UCSD-AML1 (cell line): ENCODE measurements around the gene RPS19.

Experiments used
- DNase-seq: peaks from one replicate; lab custom pipeline; 2025; ENCODE audit not compliant: unreplicated experiment; lab: John Stamatoyannopoulos, UW

The RPS19 gene

DNA sequence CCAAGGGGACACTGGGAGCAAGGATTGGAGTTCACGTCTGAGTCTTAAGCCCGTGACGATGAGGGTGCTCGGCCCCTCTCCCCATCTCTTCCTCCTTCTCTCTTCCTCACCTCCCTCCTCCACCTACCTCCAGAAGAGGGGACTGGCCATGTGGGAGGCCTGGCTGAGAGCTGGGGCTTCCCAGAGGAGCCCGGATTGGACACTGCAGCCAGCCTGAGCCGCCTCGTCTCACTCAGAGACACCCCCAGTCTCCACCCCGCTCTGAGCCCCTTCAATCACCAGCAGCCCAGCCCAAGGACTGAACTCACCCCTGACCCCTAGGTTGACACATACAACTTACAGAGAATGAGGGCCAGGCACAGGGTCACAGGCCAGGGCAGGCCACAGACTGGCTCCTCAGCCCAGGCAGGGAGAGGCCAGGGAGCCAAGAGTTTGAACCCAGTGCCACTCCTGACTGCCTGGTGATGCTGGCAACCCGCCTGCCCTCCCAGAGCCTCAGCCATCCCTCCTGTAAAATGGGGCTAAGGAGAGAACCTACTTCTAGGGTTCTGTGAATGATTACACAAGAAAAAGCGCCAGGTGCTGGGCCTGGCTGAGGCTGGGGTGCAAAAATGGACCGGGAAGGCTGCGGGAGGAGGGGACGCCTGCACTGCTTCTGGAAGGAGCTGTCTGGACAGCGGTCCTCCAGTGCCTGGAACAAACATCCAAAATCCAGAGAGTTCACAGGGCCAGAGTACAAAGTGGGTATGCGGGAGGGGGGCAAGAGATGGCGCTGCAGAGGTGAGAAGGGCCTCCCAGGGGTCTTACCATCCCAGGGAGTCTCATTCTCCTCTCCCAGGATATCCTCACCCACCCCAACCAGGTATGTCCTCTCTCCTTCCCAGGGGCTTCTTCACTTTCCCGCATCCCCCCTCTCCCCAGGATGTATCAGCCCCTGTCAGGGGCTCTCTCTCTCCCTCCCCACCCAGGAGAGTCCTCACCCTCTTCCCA is 18.2 kb downstream of the RPS19 start:
- peak; percentile 72 for DNase-seq

DNA sequence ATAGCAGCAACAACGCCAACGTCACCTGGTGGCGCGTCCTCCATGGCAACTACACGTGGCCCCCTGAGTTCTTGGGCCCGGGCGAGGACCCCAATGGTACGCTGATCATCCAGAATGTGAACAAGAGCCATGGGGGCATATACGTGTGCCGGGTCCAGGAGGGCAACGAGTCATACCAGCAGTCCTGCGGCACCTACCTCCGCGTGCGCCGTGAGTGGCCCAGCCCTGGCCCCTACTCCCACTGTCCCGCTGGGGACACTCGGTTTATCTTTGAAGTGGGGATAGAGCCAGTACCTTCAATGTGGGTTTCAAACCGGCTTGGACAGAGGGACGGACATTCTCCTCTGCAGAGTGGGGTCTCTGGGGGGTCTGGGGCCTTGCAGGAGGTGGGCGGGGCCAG is 19.0 kb downstream of the RPS19 start:
- DNase-seq: no peak

DNA sequence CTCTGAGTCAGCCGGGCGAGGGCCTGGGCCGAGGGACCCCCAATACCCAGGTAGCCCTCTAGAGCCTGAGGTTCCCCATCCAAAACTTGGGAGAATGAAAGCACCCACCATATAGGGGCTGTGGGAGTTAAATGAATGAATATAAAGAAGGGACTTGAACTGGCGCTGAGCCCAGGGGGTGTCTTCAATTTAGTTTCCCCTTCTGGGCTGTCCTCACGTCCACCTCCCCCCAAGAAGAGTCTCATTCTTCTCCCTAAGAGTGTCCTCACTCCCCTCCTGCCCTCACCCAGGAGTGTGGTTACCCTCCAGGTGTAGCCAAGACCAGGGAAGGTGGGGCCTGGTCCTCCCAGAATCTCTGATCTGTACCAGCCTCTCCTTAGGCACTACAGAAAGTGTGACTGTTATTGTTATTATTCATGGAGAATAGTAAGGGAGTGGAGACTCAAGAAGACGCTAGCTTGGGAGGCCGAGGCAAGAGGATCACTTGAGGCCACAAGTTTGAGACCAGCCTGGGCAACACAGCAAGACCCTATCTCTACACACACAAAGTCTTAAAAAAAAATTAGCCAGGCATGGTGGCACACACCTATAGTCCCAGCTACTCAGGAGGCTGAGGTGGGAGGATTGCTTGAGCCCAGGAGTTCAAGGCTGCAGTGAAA is 19.7 kb downstream of the RPS19 start:
- no peak for DNase-seq

DNA sequence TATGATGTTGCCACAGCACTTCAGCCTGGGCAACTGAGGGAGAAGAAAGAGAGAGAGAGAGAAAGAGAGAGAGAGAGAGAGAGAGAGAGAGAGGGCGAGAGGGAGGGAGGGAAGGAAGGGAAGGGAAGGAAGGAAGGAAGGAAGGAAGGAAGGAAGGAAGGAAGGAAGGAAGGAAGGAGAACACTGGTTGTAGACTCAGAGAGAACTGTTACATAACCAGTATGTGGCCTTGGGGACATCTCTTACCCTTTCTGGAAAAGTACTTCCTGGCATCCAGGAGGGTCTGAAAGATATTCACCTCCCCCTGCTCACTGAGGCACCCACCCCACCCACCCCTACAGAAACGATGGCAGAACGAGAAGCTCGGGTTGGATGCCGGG is 20.3 kb downstream of the RPS19 start:
- DNase-seq: no peak

DNA sequence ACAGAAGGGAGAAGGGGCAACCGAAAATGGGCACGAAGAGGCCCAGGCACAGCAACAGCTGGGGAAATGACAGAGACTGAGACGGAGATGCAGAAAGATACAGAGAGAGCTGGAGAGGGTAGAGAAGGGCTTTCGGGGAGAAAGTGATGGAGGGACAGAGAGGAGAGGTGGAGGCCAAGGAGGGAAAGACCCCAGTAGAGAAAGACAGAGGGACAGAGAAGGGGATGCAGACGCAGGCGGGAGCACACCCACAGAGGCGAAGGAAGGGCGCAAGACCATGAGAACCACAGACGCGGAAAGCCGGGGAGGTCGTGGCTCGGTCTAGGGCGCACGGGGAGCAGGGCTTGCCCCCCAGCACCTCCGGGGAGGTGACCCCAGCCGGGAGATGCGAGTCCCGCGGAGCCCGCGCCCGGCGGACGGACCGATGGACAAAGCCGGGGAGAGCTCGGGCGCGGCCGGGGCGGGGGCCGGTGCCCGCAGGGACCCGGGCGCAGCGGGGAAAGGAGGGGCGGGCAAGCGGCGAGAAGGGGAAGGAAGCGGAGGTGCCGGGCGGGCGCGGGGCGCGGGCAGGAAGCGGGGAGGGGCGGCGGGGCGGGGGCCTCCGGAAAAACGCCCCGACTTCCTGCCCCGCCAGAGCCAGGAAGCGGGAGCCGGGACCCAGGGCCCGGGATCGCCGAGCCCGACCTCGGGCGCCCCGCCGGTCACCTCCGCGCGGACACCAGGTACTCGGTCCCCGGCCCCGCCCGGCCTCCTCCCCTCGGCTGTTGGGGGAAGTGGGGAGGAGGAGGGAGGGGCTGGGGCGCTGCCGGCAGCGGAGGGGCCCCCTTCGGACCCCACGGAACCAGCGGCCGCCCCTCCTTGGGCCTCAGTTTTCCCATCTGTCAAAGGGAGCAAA is 22.8 kb downstream of the RPS19 start, which contains the start of gene ARHGEF1:
ARHGEF1 (plus strand) TSS at position 617 of the 895 bp plus-strand sequence. CDS start 4,899 bp downstream, outside the sequence.
- peak; percentile 84 for DNase-seq

DNA sequence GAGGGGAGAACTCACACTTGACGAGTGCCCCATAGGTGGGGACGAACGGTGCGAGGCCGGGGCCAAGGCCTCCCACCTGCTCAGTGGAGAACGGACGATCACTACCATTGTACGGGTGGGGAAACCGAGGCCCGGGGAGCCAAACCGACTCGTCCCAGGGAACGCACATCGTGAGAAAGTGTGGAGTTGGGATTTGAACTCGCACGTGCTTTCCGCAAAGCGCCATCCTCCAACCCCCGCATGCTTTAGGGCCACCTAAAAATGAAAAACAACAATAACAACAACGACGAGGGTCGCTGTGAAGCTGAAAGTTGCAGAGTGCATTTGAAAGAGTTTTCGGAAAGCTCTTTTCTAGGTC is 23.4 kb downstream of the RPS19 start:
- DNase-seq: no peak

DNA sequence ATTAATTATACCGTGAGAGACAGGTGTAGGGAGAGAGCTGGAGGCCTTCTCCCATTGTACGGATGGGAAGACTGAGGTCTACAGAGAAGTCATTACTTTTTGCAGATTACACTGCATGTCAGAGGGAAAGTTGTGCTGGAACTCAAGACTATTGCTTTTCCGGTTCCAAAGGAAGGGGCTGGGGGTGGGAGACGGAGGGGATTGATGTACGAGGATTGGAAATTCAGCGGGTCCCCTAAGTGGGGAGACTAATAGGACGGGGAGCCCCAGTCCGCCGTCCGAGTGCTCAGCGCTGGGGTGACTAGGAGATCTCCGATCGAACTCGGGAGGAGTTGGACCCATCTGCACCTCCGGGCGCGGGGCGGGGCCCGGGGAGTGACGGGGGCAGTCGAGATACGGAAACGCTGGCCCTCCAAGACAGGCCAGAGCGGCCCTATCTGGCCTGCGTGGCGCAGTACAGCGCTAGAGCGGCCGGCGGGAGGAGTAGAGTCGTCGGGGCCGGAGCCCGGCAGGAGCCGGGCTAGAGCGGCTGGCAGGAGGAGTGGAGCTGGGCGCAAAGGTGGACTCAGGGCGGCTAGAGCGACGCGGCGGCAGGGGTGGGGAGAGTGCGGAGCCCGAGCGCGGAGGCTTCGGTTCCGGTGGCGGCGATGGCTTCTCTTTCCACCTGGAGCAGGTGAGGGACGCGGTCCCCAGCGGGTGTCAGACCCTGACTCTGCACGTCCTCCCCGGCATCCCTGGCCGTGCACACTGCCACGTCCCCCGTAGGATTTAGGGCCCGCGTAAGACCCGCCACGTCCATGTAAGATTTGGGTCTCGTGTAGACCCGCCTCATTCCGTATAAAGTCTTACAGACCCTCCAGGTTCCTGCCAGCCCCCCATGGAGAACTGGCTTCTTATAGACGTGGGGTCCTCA is 24.0 kb downstream of the RPS19 start:
- DNase-seq: peak; percentile 97

DNA sequence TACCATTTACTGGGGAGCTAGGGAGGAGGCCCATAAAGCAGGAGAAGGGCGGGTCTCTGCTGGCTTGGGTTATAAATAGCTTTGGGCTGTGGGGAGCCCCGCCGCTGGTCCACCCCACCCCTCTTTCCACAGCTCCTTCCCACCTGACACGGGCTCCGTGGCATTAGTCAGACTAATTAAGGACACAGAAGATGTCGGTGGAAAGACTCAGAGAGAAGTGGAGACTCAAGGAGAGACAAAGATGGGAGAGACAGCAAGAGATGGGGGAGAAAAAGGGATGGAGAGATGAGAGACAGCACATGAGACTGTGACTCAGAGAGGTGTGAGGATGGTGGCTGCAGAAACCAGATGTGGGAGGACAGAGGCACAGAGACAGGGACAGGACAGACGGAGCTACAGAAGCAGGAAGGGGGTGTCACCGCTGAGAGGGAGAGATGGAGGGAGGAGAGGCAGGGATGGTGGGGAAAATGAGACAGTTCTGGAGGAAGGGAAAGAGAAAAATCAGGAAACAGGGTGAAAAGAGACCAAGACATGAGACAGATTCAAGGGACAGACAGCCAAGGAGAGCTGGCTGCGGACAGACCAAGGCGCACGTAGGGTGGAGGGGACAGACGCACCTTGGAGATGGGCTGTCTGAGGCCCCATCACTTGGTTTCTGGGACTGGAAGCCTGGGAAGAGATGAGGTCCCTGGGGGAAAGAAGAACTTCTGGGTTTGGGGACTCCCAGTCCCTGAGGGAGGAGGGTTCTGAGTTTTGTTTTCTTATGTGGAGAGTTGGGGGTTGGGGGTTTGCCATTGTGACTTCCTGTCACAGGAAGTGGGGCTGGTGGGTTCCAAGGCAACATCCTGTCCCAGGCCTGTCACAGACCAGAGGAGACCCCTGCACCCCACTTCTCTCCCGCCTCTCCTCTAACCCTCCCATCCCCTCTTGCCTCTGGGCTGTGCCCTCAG is 27.0 kb downstream of the RPS19 start:
- peak; percentile 75 for DNase-seq

DNA sequence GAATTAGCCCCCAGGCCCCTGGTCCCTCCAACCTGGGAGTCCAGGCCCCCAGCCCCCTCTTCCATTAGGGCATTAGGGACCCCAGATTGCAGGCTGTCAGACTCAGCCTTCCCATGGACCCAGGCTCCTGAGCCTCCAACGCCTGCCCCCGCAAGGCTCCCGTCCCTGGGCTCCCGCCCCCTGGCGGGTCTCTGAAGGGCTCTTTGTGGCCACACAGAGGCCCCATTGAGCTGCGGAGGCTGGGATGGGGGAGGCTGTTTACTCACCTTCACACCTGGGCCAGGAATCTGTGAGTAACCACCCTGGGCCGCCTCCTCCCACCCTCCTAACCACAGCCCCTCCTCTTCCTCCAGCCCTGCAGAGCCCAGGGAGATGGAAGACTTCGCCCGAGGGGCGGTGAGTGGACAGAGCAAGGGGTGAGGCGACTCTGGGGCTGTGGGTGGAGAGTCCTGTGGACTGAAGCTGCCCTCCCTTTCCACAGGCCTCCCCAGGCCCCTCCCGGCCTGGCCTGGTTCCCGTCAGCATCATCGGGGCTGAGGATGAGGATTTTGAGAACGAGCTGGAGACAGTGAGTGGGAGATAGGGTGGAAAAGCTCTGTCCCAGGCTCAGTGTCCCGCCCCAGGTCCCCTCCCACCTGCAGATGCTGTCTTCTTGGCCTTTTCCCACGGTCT is 27.8 kb downstream of the RPS19 start:
- peak; percentile 75 for DNase-seq

DNA sequence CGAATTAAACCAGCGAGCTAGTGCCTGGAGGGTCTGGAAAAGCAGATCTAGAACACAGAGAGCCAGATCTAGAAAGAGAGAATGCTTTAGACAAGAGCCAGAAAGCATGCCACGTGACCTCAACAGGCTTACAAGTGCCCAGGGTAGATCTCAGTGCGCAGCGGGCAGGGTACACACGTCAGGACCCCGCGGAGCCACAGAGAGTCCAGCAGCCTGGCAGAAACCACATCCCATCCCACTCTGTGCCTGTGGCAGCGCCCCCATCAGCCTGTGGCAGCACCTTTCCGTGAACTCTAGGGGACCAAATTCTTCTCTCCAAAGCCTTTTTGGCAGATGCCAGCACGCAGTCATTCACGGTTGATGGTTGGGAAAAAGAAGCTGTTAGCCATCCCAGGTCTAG is 28.9 kb downstream of the RPS19 start:
- no peak for DNase-seq

DNA sequence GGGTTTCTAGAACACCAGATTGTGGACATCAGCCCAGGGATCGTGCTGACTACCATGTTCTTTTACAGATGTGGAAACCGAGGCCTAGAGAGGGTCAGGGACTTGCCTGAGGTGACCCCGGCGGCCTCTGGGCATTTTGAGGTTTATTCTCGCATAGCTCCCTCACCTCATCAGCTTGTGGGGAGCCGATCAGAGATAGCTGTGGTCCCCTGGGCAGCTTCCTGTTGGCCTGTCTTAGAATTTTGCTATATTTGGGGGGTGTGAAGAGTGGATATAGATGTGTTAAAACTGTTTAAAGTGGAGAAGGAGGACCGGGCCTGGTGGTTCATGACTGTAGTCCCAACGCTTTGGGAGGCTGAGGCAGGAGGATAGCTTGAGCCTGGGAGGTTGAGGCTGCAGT is 29.8 kb downstream of the RPS19 start:
- no peak for DNase-seq

DNA sequence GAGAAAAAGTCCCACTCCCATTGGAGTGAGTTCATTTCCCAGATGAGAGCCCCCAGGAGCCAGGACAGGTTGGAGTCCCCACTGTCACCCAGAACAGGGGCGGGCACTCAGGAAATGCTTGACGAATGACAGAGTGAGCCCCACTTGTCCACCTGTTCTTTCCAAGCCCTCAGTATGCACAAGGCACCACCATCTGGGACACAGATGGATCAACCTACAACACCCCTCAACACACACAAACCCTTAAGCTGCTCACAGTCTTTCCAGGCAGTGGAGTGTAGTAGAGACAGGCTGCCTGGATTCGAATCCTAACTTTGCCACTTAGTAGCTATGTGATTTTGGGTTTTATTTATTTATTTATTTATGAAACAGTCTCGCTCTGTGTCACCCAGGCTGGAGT is 30.9 kb downstream of the RPS19 start:
- no peak for DNase-seq

DNA sequence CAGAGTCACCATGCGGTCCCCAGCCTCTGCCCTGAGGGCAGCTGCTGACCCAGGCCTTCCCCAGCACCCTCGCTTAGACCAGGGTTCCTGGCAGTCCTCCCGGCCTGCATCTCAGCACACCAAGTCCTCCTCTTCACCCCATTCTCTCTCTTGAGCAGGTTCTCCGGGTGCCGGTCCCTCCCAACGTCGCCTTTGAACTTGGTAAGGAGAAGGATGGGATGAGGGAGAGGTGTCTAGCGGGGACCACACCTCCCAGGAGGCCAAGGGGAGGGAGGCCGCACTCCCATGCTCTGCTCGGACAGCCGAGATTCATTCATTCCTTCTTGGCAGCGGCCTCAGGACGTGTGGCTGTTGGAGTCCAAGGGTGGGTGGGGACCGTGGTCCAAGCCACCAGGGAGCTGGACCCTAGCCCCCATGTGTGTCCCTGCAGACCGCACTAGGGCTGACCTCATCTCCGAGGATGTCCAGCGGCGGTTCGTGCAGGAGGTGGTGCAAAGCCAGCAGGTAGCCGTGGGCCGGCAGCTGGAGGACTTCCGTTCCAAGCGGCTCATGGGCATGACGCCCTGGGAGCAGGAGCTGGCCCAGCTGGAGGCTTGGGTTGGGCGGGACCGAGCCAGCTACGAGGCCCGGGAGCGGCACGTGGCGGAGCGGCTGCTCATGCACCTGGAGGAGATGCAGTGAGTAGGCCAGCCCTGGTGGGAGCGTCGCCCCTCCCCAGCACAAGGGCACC is 32.3 kb downstream of the RPS19 start:
- DNase-seq: no peak

DNA sequence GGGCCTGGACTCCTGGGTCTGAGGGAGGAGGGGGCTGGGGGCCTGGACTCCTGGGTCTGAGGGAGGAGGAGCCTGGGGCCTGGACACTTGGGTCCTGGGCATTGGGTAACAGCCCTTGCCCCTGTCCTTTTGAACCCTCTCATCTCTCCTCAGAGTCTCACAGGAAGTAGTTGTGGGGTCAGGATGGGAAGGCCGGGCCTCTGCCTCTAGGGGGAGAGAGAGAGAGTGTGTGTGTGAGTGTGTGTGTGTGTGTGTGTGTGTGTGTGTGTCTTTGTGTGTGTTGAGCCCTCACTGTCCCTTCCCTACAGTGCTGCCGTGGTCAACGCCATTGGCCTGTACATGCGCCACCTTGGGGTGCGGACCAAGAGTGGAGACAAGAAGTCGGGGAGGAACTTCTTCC is 33.8 kb downstream of the RPS19 start:
- peak; percentile 55 for DNase-seq

DNA sequence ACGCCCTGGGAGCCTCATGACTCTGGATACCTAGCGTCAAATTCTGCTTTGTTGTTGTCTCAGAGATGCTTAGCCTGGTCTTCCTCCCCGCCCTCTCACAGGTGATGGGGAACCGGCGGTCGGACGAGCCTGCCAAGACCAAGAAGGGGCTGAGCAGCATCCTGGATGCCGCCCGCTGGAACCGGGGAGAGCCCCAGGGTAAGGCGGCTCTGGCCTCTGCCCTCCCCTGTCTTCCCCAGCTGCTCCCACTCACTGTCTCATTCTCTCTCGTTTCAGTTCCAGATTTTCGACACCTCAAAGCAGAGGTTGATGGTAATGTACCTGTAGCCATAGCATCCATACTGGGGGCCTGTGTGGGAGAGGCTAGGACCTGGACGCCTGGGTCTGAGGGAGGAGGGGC is 34.3 kb downstream of the RPS19 start:
- no peak for DNase-seq

DNA sequence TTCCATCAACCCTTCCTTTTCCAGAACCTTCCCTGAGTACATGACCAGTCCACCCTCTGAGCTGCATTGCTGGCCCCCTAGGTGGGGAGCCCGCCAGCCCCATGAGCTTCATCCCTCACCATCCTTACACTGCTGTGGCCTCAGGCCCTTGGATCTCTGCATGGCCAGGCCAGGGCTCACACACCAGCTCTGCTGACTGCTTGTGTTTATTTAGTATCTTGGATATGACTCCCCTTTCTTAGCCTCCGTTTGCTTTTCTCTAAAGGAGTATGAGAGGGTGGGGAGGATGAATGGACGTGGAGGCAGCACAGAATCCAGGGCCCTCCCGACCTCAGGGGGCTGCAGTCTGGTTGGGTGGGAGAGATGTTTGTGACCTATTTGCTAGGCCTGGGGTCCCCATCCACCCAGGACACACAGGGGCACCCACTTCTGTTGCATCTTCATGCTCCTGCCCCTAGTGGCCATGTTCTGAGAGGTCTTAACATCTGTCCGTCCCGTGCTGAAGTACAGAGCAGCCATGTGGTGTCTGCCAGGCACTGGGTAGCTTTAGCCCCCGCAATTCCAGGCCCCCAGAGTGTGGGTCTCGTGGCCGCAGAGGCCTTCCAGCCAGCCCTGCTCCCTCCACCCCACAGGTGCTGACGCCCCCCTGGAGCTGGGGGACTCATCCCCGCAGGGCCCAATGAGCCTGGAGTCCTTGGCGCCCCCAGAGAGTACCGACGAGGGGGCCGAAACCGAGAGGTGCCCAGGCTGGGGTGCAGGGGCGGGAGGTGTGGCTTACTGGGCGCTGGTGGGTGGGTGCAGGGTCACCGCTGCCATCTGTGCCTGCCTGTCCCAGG is 35.9 kb downstream of the RPS19 start:
- no peak for DNase-seq

DNA sequence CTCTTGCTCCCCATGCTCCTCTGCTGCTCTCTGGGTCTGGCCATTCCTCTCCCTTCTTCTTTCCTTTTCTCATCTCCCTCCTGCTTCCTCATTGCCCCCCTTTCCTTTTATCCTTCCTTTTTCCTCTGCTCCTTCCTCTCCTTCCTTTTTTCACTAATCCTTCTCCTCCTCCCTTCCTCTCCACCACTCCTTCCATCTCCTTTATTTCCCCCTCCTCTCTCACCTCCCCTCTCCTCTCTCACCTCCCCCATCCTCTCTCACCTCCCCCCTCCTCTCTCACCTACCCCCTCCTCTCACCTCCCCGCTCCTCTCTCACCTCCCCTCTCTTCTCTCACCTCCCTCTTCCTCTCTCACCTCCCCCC is 36.5 kb downstream of the RPS19 start:
- DNase-seq: no peak
